Effector memory CD4-positive, alpha-beta T cell (primary cell): ENCODE data around the gene HSP90AB1.

Experiments used
- DNase-seq, 3 donors: peaks; one replicate each; pipeline ENCODE4 v3.0.0-alpha.2; 2020
- H3K27ac ChIP-seq: 2 replicates; pipeline ENCODE4 v1.7.0; 2013; ENCODE audit warnings: mild to moderate bottlenecking, low read length, moderate library complexity; ENCODE audit not compliant: insufficient read depth, poor library complexity, severe bottlenecking
- H3K27me3 ChIP-seq: replicated peaks from 2 replicates; pipeline ENCODE4 v1.7.0; 2013; ENCODE audit warnings: mild to moderate bottlenecking, low read length; ENCODE audit not compliant: insufficient read depth, control insufficient read depth, poor library complexity, severe bottlenecking
- H3K36me3 ChIP-seq: 2 replicates; pipeline ENCODE4 v1.7.0; 2013; ENCODE audit warnings: mild to moderate bottlenecking, low read length, moderate library complexity; ENCODE audit not compliant: control insufficient read depth, insufficient read depth
- H3K4me1 ChIP-seq: 2 replicates; pipeline ENCODE4 v1.7.0; 2013; ENCODE audit warnings: low read length, mild to moderate bottlenecking; ENCODE audit not compliant: control insufficient read depth, insufficient read depth, poor library complexity, severe bottlenecking
- H3K4me3 ChIP-seq: 2 replicates; pipeline ENCODE4 v1.7.0; 2013; ENCODE audit warnings: low read length, low read depth, mild to moderate bottlenecking; ENCODE audit not compliant: insufficient read depth, poor library complexity, severe bottlenecking
- H3K9me3 ChIP-seq: 2 replicates; pipeline ENCODE4 v1.7.0; 2013; ENCODE audit warnings: mild to moderate bottlenecking, low read length, moderate library complexity; ENCODE audit not compliant: control insufficient read depth

The HSP90AB1 gene

GRCh38 chr6:44262467-44263353 lies 15.8 kb downstream of the HSP90AB1 start:
- Histone ChIP-seq H3K36me3 (peaks cover 29% of the 10 kb centered on the region), H3K9me3 (no peaks in the 10 kb centered on the region), H3K27me3 (no peaks in the 10 kb centered on the region), H3K4me1 (peaks cover 35% of the 10 kb centered on the region), H3K4me3 (peak overlapping the region; percentile 93), H3K27ac (peak overlapping the region; percentile 92)
- DNase-seq = no peak

- H3K27me3 ChIP-seq = peaks cover 4% of the 10 kb centered on the region
- peak overlapping the region; percentile 92 for H3K27ac ChIP-seq
- DNase-seq = peak; percentile 37 to 56 (median 52)
- H3K9me3 ChIP-seq = no peaks in the 10 kb centered on the region
- peak overlapping the region; percentile 93 for H3K4me3 ChIP-seq
- peaks cover 29% of the 10 kb centered on the region for H3K36me3 ChIP-seq
- H3K4me1 ChIP-seq = peaks cover 31% of the 10 kb centered on the region
These were observed 16.6 kb downstream of the HSP90AB1 start for GRCh38 chr6:44263354-44264100.

GRCh38 chr6:44264154-44265006 lies 17.5 kb downstream of the HSP90AB1 start:
- Histone ChIP-seq H3K27me3 (peaks cover 4% of the 10 kb centered on the region), H3K36me3 (peaks cover 22% of the 10 kb centered on the region), H3K4me1 (peaks cover 31% of the 10 kb centered on the region), H3K9me3 (no peaks in the 10 kb centered on the region), H3K4me3 (peak overlapping the region; percentile 93), H3K27ac (peak overlapping the region; percentile 92)
- DNase-seq = peak in 2 of 3 donors; percentile 27 to 29

GRCh38 chr6:44265007-44265721 lies 18.3 kb downstream of the HSP90AB1 start, which contains the start of gene NFKBIE:
Gene NFKBIE (minus strand): TSS chr6:44265551. CDS start chr6:44265346, 205 bp downstream.
- H3K9me3 ChIP-seq = no peaks in the 10 kb centered on the region
- H3K4me1 ChIP-seq = peaks cover 31% of the 10 kb centered on the region
- H3K27me3 ChIP-seq = peaks cover 7% of the 10 kb centered on the region
- peak within 1 kb of the TSS; percentile 92 for H3K27ac ChIP-seq
- peaks cover 15% of the 10 kb centered on the region for H3K36me3 ChIP-seq
- peak within 1 kb of the TSS; percentile 93 for H3K4me3 ChIP-seq
- peak; percentile 94 to 96 (median 95) for DNase-seq

GRCh38 chr6:44265722-44266233 lies 18.9 kb downstream of the HSP90AB1 start:
- H3K4me1 ChIP-seq = peaks cover 31% of the 10 kb centered on the region
- DNase-seq = no peak
- peaks cover 7% of the 10 kb centered on the region for H3K27me3 ChIP-seq
- peaks cover 13% of the 10 kb centered on the region for H3K36me3 ChIP-seq
- H3K4me3 ChIP-seq = peak overlapping the region; percentile 93
- no peaks in the 10 kb centered on the region for H3K9me3 ChIP-seq
- H3K27ac ChIP-seq = peak overlapping the region; percentile 92

GRCh38 chr6:44266347-44266746 lies 19.4 kb downstream of the HSP90AB1 start:
- H3K4me1 ChIP-seq = peaks cover 36% of the 10 kb centered on the region
- no peak overlapping the region for H3K4me3 ChIP-seq
- peaks cover 9% of the 10 kb centered on the region for H3K36me3 ChIP-seq
- peak overlapping the region; percentile 92 for H3K27ac ChIP-seq
- DNase-seq = no peak
- peaks cover 11% of the 10 kb centered on the region for H3K27me3 ChIP-seq
- H3K9me3 ChIP-seq = no peaks in the 10 kb centered on the region

GRCh38 chr6:44267252-44267651 lies 20.4 kb downstream of the HSP90AB1 start:
- Histone ChIP-seq H3K27me3 (peaks cover 20% of the 10 kb centered on the region), H3K4me1 (peaks cover 30% of the 10 kb centered on the region)

GRCh38 chr6:44268095-44268628 lies 21.3 kb downstream of the HSP90AB1 start:
- H3K27ac ChIP-seq = no peak overlapping the region

More at GRCh38 chr6:44267252-44267651, 20.4 kb downstream of the HSP90AB1 start:
- H3K9me3 ChIP-seq = no peaks in the 10 kb centered on the region
- H3K4me3 ChIP-seq = no peak overlapping the region
- peaks cover under 1% of the 10 kb centered on the region for H3K36me3 ChIP-seq
- no peak overlapping the region for H3K27ac ChIP-seq
- no peak for DNase-seq

More at GRCh38 chr6:44268095-44268628, 21.3 kb downstream of the HSP90AB1 start:
- DNase-seq = peak; percentile 39 to 51 (median 41)
- Histone ChIP-seq H3K4me1 (peaks cover 21% of the 10 kb centered on the region), H3K36me3 (no peaks in the 10 kb centered on the region), H3K4me3 (no peak overlapping the region), H3K9me3 (no peaks in the 10 kb centered on the region), H3K27me3 (peaks cover 26% of the 10 kb centered on the region)
